HepG2 (cell line): ENCODE measurements around the gene STK32B.

Source experiments
- AHR ChIP-seq: IDR thresholded peaks from 2 replicates; pipeline ENCODE4 v1.6.1; 2018; ENCODE audit warnings: missing genetic modification reagents, missing compliant biosample characterization
- CTCF ChIP-seq: sonication (generic); formaldehyde crosslinking; IDR thresholded peaks from 2 replicates; pipeline ENCODE4 v1.5.0; 2020; ENCODE audit warnings: mild to moderate bottlenecking, missing genetic modification reagents, moderate library complexity
- NBN ChIP-seq: fragments of 450-650 bp; conservative IDR thresholded peaks from 2 replicates; pipeline ENCODE4 v1.6.1; 2017
- NR3C1 ChIP-seq: sonication (generic); formaldehyde crosslinking; IDR thresholded peaks from 2 replicates; pipeline ENCODE4 v1.4.0; 2020; ENCODE audit warnings: missing genetic modification reagents
- PTBP1 ChIP-seq: fragments of 200-400 bp; formaldehyde crosslinking; IDR thresholded peaks from 2 replicates; pipeline ENCODE4 v1.6.1; 2018; ENCODE audit warnings: low read length, low read depth; ENCODE audit not compliant: poor library complexity, severe bottlenecking
- RXRA ChIP-seq: sonication (generic); formaldehyde crosslinking; IDR thresholded peaks from 2 replicates; pipeline ENCODE4 v1.5.1; 2020; ENCODE audit warnings: missing genetic modification reagents
- SP1 ChIP-seq, 2 experiments: fragments of 450-650 bp in 1 of 2; sonication (generic) in 1 of 2; formaldehyde crosslinking in 1 of 2; IDR thresholded peaks; 2 replicates each; pipeline versions ENCODE4 v1.4.0 to v1.6.1; 2016 to 2020; ENCODE audit warnings: missing genetic modification reagents in 1 of 2
- ZNF138 ChIP-seq: sonication (generic); formaldehyde crosslinking; IDR thresholded peaks from 2 replicates; pipeline ENCODE4 v1.5.0; 2020; ENCODE audit warnings: mild to moderate bottlenecking, low read depth, missing genetic modification reagents
- ZNF670 ChIP-seq: sonication (generic); formaldehyde crosslinking; IDR thresholded peaks from 2 replicates; pipeline ENCODE4 v1.8.0; 2022; ENCODE audit warnings: mild to moderate bottlenecking, missing genetic modification reagents, borderline replicate concordance

DNA sequence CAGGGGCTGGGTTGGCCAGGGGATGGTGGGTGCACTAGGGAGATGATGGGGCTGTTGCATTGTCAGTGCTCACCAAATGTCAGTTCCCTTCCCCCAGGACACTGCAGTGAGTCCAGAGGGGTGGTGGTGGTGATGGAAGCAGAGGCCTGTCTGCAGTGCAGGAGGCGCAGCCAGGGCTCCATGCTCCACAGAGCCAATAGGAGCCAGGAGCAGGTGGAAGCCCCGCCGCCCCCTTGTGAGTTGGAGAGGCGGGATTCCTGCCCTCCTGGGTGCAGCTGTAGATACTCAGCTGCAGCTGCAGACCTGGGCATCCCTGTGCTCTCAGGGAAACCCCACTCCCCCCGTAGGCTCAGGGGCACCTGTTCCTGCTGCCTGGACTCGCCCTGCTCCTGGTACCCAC, 372.4 kb downstream of the STK32B start:
- no peak for TF ChIP-seq NBN
- TF ChIP-seq CTCF (CRISPR knock-in tag), result no peak
- TF ChIP-seq ZNF670 (CRISPR knock-in tag), result no peak
- TF ChIP-seq ZNF138, result no peak
- TF ChIP-seq SP1 (IDR thresholded peaks at IDR 0.05), result no peak
- no peak for TF ChIP-seq SP1 (CRISPR knock-in tag; IDR thresholded peaks at IDR 0.05)
- no peak for TF ChIP-seq AHR (CRISPR knock-in tag)
- no peak for TF ChIP-seq NR3C1 (CRISPR knock-in tag)
- no peak for TF ChIP-seq RXRA (CRISPR knock-in tag)
- no peak for TF ChIP-seq PTBP1
